ENCODE results near the gene TAOK1.

- TF ChIP-seq, protein P1, sequence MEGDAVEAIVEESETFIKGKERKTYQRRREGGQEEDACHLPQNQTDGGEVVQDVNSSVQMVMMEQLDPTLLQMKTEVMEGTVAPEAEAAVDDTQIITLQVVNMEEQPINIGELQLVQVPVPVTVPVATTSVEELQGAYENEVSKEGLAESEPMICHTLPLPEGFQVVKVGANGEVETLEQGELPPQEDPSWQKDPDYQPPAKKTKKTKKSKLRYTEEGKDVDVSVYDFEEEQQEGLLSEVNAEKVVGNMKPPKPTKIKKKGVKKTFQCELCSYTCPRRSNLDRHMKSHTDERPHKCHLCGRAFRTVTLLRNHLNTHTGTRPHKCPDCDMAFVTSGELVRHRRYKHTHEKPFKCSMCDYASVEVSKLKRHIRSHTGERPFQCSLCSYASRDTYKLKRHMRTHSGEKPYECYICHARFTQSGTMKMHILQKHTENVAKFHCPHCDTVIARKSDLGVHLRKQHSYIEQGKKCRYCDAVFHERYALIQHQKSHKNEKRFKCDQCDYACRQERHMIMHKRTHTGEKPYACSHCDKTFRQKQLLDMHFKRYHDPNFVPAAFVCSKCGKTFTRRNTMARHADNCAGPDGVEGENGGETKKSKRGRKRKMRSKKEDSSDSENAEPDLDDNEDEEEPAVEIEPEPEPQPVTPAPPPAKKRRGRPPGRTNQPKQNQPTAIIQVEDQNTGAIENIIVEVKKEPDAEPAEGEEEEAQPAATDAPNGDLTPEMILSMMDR (IDR thresholded peaks at IDR 0.05), result peak in 1 of 4 experiments; percentile 33
- TF ChIP-seq POLR2A (IDR thresholded peaks at IDR 0.05), result peak; percentile 92 to 97
These were observed at the start of gene TAOK1 for GRCh38 chr17:29389982-29390850.

Measured in uterus (tissue), 2 donors.